Prostate gland (tissue), 2 donors: ENCODE measurements around the gene HEXA.

Source experiments
- CTCF ChIP-seq, 4 experiments: fragments of 200-600 bp in 2 of 4; fragments of 450-650 bp in 2 of 4; sonication (generic) in 2 of 4; IDR thresholded peaks; 1 replicate in 3 of 4; 2 replicates in 1 of 4; pipeline ENCODE4 v1.5.1; 2016 to 2019; ENCODE audit warnings: antibody characterized with exemption in 4 of 4, mild to moderate bottlenecking in 2 of 4, moderate library complexity in 2 of 4
- POLR2A ChIP-seq: fragments of 450-650 bp; IDR thresholded peaks from one replicate; pipeline ENCODE4 v1.6.1; 2016; ENCODE audit warnings: antibody characterized with exemption, mild to moderate bottlenecking
- POLR2AphosphoS5 ChIP-seq: sonication (generic); formaldehyde crosslinking; IDR thresholded peaks from one replicate; pipeline ENCODE4 v1.6.1; 2017; ENCODE audit warnings: antibody characterized with exemption

- TF ChIP-seq CTCF (IDR thresholded peaks at IDR 0.05) (no peak), POLR2AphosphoS5 (no peak), POLR2A (no peak)
Measured at GRCh38 chr15:72420576-72420975, 44.8 kb upstream of the HEXA start.
